ENCODE results near the gene AEBP1. TPM values are rescaled to one million over a fixed set of nuclear protein-coding genes. Genes with fewer than 3 reads are reported as not detected.

Gene AEBP1
- total RNA-seq, 1 donor from 2014 or later = 64.1 TPM

- no peak for DNase-seq (ENCODE audit: extremely low spot score, unreplicated experiment)
- Mint-ChIP-seq H3K4me3 (no peak overlapping the region), H3K36me3 (no peaks in the 10 kb centered on the region), H3K27ac (no peak overlapping the region), H3K27me3 (no peaks in the 10 kb centered on the region), H3K9me3 (no peaks in the 10 kb centered on the region), H3K4me1 (ENCODE audit: unreplicated experiment) (peaks cover 11% of the 10 kb centered on the region)
- TF ChIP-seq CTCF (conservative IDR thresholded peaks at IDR 0.05) = no peak
Measured at GRCh38 chr7:44085546-44085945, 18.6 kb upstream of the AEBP1 start.

- TF ChIP-seq CTCF (conservative IDR thresholded peaks at IDR 0.05) = no peak
- DNase-seq (ENCODE audit: extremely low spot score, unreplicated experiment) = no peak
- H3K27me3 Mint-ChIP-seq = no peaks in the 10 kb centered on the region
- no peak overlapping the region for H3K27ac Mint-ChIP-seq
- H3K4me1 Mint-ChIP-seq (ENCODE audit: unreplicated experiment) = peaks cover 4% of the 10 kb centered on the region
- no peaks in the 10 kb centered on the region for H3K9me3 Mint-ChIP-seq
- no peaks in the 10 kb centered on the region for H3K36me3 Mint-ChIP-seq
- no peak overlapping the region for H3K4me3 Mint-ChIP-seq
Measured at GRCh38 chr7:44086627-44087026, 17.5 kb upstream of the AEBP1 start.

GRCh38 chr7:44087911-44088838, 16.0 kb upstream of the AEBP1 start:
- H3K36me3 Mint-ChIP-seq = no peaks in the 10 kb centered on the region
- H3K4me1 Mint-ChIP-seq (ENCODE audit: unreplicated experiment) = peaks cover 4% of the 10 kb centered on the region
- TF ChIP-seq CTCF (conservative IDR thresholded peaks at IDR 0.05) = no peak
- no peaks in the 10 kb centered on the region for H3K9me3 Mint-ChIP-seq
- no peaks in the 10 kb centered on the region for H3K27me3 Mint-ChIP-seq
- H3K4me3 Mint-ChIP-seq = no peak overlapping the region
- no peak for DNase-seq (ENCODE audit: extremely low spot score, unreplicated experiment)
- H3K27ac Mint-ChIP-seq = peak overlapping the region; percentile 10

GRCh38 chr7:44093102-44093641, 11.0 kb upstream of the AEBP1 start:
- no peaks in the 10 kb centered on the region for H3K36me3 Mint-ChIP-seq
- H3K4me1 Mint-ChIP-seq (ENCODE audit: unreplicated experiment) = no peaks in the 10 kb centered on the region
- no peak for DNase-seq (ENCODE audit: extremely low spot score, unreplicated experiment)
- TF ChIP-seq CTCF (conservative IDR thresholded peaks at IDR 0.05) = no peak
- H3K9me3 Mint-ChIP-seq = no peaks in the 10 kb centered on the region
- H3K27me3 Mint-ChIP-seq = no peaks in the 10 kb centered on the region
- no peak overlapping the region for H3K4me3 Mint-ChIP-seq
- H3K27ac Mint-ChIP-seq = no peak overlapping the region

- no peaks in the 10 kb centered on the region for H3K36me3 Mint-ChIP-seq
- no peaks in the 10 kb centered on the region for H3K27me3 Mint-ChIP-seq
- TF ChIP-seq CTCF (conservative IDR thresholded peaks at IDR 0.05) = no peak
- H3K9me3 Mint-ChIP-seq = no peaks in the 10 kb centered on the region
- H3K4me3 Mint-ChIP-seq = no peak overlapping the region
- no peaks in the 10 kb centered on the region for H3K4me1 Mint-ChIP-seq (ENCODE audit: unreplicated experiment)
- no peak for DNase-seq (ENCODE audit: extremely low spot score, unreplicated experiment)
- no peak overlapping the region for H3K27ac Mint-ChIP-seq
Measured at GRCh38 chr7:44094365-44094764, 9.8 kb upstream of the AEBP1 start.

Measured in type B pancreatic cell (in vitro differentiated cells).